ELF-1 (cell line): ENCODE data around the gene ADGRB3.
"Not testable (repeated sequence)": the region's sequence is repeated elsewhere in the genome, so short reads cannot be mapped to it uniquely, and the experiment has no call there.

Source experiments
- DNase-seq: peaks from one replicate; pipeline ENCODE4 v3.0.0-alpha.2; 2016; ENCODE audit warnings: low read depth, low spot score

ADGRB3 gene

GRCh38 chr6:68649669-68650068 lies 14.6 kb downstream of the ADGRB3 start:
- no peak for DNase-seq

DNA sequence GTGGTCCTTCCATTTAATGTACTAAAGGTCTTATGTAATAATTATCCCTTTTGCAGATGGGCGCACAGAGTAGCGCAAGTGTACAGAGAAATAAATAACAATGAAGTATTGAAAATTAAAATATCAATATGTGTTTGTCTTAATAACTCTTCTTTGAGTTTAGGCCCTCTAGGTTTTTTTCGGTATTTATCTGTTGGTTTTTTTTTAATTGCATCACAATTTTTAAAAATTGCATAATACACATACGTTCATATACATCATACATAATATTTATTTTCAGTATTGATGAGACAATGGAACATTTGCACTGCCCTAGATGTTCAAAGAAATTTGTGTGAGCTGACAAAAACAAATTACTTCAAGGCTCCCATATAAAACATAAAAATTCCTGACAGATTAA lies 15.1 kb downstream of the ADGRB3 start:
- DNase-seq: no peak

DNA sequence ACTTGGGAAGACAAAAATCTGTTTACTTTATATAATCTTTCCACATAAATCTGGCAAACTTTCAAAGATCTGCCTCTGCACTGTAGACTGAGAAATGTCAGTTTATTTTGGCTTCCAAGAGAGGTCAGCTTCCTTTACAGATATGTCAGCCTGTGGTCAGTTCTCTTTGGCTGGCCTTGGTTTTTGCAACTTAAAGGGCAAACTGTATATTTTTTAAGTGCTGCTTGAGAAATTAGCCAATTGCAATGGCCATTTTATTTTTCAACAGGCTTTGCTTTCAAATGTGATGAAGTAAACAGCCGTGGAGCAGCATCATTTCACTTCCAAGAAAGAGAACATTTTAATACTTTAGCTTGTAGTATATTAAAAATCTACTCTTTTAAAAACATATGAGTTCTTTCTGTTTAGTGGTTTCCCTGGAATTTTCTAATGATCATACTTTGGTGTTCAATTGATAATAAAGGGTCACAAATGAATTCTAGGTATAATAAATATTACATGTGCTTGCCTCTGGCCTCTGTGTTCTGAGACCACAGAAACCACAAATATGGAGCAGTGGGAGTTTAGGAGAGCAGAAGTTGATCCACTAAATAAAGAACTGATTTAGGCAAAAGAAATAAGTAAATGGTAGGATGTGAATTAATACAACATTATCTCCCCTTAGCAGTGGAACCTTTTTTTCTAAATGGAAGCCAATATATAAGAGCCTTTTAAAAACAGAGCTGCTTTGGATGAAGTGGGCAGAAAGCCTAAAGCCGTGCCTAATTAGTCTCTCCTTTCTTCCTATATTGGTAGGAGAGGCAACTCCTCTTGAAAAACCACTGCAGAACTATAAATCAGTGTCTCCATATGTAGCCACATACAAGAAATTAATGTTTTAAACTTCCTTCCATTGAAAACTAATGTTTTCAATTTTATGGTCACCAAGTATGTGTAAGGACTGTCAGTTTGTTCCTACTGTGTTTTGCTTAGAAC lies 16.2 kb downstream of the ADGRB3 start:
- DNase-seq: no peak

DNA sequence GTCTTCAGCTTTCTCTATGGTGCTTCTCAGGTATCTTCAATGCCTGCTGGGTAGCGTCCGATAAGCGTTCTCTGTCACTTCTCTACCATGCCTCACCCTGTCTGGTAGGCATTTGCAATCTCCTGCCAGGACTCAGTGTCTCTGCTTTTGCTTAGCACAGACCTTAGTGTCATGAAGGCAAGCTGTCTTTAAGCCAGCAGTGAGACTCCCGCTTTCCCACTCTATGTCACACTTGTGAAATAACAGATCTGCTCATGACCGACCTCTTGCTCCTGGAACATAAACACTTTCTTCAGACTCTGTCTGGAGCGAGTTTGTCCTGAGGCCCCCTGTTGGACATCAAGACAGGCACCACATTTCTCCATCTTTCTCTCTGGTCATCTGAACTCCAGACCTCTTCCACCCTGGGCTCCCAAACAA lies 17.0 kb downstream of the ADGRB3 start:
- DNase-seq: no peak

DNA sequence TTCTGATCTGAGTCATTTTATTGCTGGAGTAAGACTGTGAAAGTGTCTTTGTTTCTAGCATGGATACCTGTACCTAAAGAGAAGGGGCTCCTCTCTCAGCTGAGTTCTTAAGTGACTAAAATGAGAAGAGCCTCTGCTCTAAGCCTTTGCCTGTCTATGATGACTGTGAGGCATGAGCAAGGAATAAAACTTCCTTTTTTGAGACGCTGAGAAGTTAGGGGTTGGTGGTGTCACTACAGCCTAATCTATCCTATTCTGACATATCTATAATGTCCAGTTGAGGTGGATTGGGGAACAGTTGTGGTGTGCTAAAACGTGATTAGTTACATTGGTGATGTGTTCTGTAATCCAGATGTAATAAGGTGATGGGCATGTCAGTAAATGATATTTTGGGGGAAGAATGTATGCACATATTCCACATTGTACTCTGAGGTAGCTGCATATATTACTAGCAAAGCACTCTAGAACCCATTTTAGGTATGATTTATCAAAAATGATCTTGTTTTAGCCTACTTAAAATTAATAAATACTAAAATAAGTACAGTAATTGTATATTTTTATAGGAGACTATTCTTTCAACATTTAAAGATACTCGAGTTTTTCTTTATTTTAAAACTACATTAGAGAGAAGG lies 18.1 kb downstream of the ADGRB3 start:
- DNase-seq: no peak

- DNase-seq: no peak
These were observed 18.6 kb downstream of the ADGRB3 start for GRCh38 chr6:68653706-68654089.

DNA sequence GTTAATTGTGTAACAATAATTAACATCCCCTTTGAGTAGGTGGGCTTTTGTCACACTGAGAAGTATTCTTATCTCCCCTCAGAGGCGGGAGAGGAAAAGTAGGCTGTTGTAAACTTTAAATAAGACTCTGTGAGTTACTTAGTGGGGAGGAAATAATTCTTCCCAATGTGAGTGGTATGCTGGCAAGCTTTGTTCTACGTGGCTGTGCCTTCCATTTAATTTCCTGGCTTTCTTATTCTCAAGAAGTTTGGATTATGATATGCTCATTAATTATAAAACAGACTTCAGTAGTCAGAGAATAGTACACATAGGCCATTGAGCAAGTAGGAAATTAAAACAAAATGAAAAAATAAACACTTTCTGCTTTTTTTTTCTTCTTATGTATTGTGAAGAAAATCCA lies 19.1 kb downstream of the ADGRB3 start:
- DNase-seq: no peak

DNA sequence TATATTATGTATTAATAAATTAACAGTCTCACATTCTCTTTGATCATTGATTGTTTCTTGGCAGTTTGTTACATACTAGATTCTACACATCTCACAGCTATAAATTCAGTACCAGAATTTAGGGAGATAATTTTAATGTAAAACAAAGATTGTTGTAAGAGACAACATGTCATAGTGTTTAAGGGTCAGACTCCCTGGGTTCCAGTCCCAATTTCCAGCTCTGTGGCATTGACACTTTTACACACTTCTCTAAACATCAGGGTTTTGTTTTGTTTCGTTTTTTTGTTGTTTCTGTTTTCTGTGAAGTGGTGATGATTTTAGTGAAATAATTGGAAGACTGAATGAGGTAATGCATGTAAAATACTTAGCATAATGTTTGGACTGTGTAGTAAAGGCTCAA lies 19.9 kb downstream of the ADGRB3 start:
- no peak for DNase-seq

DNA sequence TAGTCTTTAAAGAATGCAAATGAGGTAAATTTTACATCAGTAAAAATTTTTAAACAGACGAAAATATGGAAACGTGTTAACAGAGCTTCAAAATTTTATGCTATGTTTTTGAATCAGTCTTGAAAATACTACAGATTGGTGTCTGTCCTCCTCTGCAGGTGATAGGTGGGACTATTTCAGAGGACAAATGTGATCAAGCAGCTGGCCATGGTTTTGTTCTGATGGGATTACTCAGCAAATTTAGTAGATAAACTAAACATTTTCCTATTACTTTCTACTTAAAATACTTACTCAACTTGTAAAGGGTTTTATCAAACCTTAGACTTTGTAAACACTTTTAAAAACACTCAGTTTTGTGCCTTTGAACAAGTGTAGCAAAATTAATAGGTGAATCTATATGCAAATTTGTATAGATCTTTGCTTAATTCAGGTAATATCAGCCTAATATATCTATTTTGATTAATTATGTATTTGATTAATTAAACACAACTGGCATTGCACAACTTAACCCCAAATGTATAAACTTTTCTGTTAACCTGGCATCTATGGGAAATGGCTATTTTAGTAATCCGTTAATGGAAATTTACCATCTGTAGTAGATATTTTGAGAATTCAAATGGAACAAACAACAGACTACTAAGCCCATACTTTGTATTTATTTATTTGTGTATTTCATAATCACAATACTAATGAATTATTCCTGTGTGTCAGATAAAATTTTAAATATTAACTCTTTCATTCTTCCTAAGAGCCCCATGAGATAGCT lies 22.5 kb downstream of the ADGRB3 start:
- no peak for DNase-seq

GRCh38 chr6:68658338-68658737 lies 23.3 kb downstream of the ADGRB3 start:
- DNase-seq: no peak

GRCh38 chr6:68673255-68673654 lies 38.2 kb downstream of the ADGRB3 start:
- no peak for DNase-seq

- DNase-seq: no peak
These were observed 40.5 kb downstream of the ADGRB3 start for GRCh38 chr6:68675548-68675947.

DNA sequence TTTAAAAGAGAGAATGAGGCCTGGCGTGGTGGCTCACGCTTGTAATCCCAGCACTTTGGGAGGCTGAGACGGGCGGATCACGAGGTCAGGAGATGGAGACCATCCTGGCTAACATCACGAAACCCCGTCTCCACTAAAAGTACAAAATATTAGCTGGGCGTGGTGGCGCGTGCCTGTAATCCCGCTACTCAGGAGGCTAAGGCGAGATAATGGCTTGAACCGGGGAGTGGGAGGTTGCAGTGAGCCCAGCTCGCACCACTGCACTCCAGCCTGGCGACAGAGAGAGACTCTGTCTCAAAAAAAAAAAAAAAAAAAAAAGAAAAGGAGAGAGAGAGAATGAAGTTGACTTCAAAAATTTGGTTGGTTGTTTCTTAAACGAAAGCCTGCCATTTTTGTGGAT lies 41.0 kb downstream of the ADGRB3 start:
- not testable (repeated sequence) for DNase-seq

- no peak for DNase-seq
These were observed 42.0 kb downstream of the ADGRB3 start for GRCh38 chr6:68677058-68677457.

DNA sequence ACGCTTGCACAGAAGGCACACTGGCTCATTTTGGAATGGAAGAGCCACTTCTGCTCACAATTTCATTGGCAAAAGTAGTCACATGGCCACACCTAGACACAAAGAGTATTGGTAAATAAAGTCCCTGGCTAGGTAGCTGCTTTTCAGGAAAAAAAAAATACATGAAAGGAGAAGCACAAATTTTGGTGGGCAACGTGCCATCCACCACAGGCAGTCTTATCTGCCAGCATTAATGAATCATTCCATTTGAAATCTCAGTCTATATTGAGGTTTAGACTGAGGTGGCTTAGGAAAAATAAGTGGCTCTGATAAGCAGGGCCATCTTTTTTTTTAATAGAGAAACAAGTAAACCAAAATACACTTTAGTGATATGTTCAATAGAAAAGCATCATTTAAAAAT lies 44.3 kb downstream of the ADGRB3 start:
- no peak for DNase-seq

- DNase-seq: no peak
These were observed 45.2 kb downstream of the ADGRB3 start for GRCh38 chr6:68680264-68680663.

DNA sequence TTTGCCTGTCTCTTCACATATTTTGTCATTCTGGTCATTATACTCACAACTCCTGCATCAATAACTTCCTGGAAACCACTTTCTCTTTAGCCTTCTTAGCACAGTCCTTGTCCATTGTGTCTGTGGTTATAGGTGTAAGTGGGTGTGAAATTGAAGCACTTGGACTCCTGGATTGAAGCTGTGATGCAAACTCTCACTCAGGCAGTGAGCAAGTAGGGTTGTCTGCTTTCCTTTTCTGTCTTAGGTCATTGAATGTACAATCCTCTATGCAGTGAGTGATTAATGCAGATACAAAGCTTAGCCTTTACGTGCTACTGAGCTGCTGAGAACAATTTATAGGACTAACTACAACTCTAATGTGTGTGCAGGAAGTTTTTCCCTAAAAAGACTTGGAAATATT lies 54.8 kb downstream of the ADGRB3 start:
- no peak for DNase-seq

GRCh38 chr6:68691120-68691519 lies 56.0 kb downstream of the ADGRB3 start:
- DNase-seq: no peak

DNA sequence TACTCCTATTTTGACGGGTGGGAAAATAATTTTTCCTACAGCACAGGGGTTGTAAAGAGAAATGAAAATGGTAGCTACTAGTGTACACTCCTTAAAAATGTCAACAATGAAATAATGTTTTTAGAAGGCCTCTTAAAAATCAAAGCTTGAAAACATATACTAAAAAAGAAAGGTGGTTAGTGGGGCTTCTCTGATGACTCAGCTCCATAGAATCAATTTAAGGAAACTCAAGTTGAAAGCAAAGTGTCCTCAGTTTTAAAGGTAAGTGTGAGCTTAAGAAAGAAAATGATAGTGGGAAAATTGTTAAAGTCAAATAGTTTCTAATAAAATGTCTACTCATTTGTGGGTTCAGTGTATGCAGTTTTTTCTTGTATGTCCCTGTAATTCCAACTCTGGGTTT lies 58.2 kb downstream of the ADGRB3 start:
- DNase-seq: no peak

DNA sequence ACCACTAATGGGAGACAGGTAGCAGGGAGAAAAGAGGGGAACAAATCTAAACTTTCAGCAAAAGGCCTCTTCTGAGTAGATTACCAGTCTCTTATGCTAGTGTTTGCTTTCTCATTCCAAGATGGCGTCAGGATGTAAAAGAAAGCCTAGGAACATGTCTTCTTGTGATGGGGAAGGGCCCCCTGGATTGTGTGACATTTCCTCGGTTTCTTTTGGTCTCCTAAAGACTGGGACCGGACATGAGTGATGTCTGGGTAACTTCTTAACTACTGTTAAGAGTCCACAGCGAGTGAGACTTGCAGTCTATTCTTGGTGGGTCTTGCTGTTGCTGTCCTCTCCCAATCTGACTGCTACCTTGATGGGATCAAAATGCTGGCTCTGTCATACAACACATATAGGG lies 60.3 kb downstream of the ADGRB3 start:
- no peak for DNase-seq

- no peak for DNase-seq
These were observed 60.8 kb downstream of the ADGRB3 start for GRCh38 chr6:68695838-68696237.

DNA sequence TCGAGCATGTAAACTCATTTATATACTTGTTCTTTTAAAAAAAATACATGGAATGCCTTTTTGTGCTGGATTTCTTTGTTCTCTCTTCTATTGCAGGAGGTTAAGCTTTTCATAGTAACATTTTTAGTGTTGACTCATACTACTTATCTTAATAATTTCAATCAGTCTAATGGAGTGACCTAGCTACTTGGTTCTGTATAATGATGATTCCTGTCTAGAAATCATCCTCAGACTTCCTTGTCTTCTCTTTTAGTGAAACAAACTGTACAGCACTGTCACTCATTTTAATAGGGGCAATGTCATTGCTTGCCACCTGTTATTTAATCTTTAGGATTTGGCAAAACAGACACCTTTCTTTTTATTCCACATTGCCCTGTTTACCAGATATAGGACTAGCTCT lies 62.3 kb downstream of the ADGRB3 start:
- no peak for DNase-seq
